T-helper 17 cell (primary cell): Measurements from ENCODE around the gene ASXL1. TPM values are rescaled to one million over a fixed set of nuclear protein-coding genes. Genes with fewer than 3 reads are reported as not detected.

Experiments
- ATAC-seq: fragments of 150-1000 bp; cut with Tn5 transposase; 2 replicates; pipeline ENCODE4 v1.10.0; 2021; ENCODE audit warnings: mild to moderate bottlenecking, moderate library complexity
- DNase-seq, 3 donors: peaks; one replicate each; pipeline versions ENCODE4 v3.0.0 to v3.0.0-alpha.2; 2020 to 2021
- H3K9me3 ChIP-seq: one replicate; pipeline ENCODE4 v1.7.0; 2013; ENCODE audit warnings: low read length, mild to moderate bottlenecking; ENCODE audit not compliant: control insufficient read depth, poor library complexity, severe bottlenecking
- H3K27ac Mint-ChIP-seq: one replicate; pipeline ENCODE4 v1.8.0; 2022; ENCODE audit warnings: mild to moderate bottlenecking, moderate library complexity, mixed read lengths
- H3K27me3 Mint-ChIP-seq: one replicate; pipeline ENCODE4 v1.8.0; 2022; ENCODE audit warnings: mixed read lengths
- H3K36me3 Mint-ChIP-seq: one replicate; pipeline ENCODE4 v1.8.0; 2022; ENCODE audit warnings: low read depth, mixed read lengths
- H3K4me1 Mint-ChIP-seq: one replicate; pipeline ENCODE4 v1.8.0; 2022; ENCODE audit warnings: mild to moderate bottlenecking, mixed read lengths
- H3K4me3 Mint-ChIP-seq: one replicate; pipeline ENCODE4 v1.8.0; 2022; ENCODE audit warnings: mild to moderate bottlenecking, moderate library complexity, mixed read lengths
- total RNA-seq, 4 donors: library from RNA in 2 of 4; stranded (reverse) in 2 of 4; gene quantifications; one replicate each; pipeline ENCODE4 v1.2.3 and lab custom pipeline; 2022 to 2026

The ASXL1 gene
- total RNA-seq, 2 donors from 2014 or later: 198 to 207 TPM

DNA sequence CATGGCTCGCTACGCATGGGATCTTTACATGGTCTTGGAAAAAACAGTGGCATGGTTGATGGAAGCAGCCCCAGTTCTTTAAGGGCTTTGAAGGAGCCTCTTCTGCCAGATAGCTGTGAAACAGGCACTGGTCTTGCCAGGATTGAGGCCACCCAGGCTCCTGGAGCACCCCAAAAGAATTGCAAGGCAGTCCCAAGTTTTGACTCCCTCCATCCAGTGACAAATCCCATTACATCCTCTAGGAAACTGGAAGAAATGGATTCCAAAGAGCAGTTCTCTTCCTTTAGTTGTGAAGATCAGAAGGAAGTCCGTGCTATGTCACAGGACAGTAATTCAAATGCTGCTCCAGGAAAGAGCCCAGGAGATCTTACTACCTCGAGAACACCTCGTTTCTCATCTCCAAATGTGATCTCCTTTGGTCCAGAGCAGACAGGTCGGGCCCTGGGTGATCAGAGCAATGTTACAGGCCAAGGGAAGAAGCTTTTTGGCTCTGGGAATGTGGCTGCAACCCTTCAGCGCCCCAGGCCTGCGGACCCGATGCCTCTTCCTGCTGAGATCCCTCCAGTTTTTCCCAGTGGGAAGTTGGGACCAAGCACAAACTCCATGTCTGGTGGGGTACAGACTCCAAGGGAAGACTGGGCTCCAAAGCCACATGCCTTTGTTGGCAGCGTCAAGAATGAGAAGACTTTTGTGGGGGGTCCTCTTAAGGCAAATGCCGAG is 78.2 kb downstream of the ASXL1 start:
- Mint-ChIP-seq H3K4me3 (peak overlapping the region; percentile 52), H3K36me3 (peaks cover 11% of the 10 kb centered on the region), H3K27me3 (no peaks in the 10 kb centered on the region), H3K4me1 (peaks cover 15% of the 10 kb centered on the region), H3K27ac (no peak overlapping the region)
- no peak for ATAC-seq
- H3K9me3 ChIP-seq: no peaks in the 10 kb centered on the region
- DNase-seq: no peak

DNA sequence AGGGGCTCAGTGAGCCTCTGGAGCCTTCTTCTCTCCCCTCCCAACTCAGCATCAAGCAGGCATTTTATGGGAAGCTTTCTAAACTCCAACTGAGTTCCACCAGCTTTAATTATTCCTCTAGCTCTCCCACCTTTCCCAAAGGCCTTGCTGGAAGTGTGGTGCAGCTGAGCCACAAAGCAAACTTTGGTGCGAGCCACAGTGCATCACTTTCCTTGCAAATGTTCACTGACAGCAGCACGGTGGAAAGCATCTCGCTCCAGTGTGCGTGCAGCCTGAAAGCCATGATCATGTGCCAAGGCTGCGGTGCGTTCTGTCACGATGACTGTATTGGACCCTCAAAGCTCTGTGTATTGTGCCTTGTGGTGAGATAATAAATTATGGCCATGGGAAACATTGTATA is 78.8 kb downstream of the ASXL1 start:
- ATAC-seq (no peak), DNase-seq (no peak)
- H3K4me1 Mint-ChIP-seq: peaks cover 18% of the 10 kb centered on the region
- H3K4me3 Mint-ChIP-seq: no peak overlapping the region
- H3K27ac Mint-ChIP-seq: no peak overlapping the region
- H3K9me3 ChIP-seq: no peaks in the 10 kb centered on the region
- H3K36me3 Mint-ChIP-seq: peaks cover 11% of the 10 kb centered on the region
- H3K27me3 Mint-ChIP-seq: no peaks in the 10 kb centered on the region

DNA sequence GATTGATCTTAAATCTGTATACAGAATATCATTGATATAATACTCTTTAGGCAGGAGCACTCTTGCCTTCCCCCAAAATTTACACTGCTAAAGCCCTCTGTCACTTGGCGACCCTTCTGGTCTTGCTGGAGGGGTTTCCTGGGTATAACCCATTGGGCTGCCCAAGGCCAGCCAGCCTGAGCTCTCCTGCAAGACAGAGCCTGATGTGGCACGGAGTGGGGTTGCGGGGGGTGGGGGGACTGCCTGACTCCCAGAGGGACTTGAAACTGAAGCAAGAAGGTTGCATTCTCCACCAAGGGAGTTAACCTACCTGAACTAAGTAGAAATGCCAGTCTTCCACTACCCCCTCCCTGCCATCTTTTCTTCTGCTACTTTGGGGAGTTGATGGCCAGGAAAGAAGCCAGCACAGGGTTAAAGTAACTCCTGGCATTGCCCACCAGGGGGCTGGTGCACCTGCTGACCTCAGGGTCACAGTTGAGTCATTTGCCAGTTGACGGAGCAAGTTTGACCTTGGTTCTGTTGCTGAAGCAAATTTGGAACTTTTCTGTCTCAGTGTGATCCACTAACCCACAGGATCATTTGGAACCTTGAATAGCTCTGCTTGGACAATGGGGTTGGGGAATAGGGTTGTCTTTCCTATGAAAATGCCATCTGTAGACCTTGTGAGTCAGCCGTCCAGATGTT is 79.4 kb downstream of the ASXL1 start:
- Mint-ChIP-seq H3K27ac (peak overlapping the region; percentile 37), H3K4me1 (peaks cover 17% of the 10 kb centered on the region), H3K36me3 (peaks cover 10% of the 10 kb centered on the region), H3K4me3 (no peak overlapping the region), H3K27me3 (no peaks in the 10 kb centered on the region)
- DNase-seq (no peak), ATAC-seq (no peak)
- no peaks in the 10 kb centered on the region for H3K9me3 ChIP-seq

DNA sequence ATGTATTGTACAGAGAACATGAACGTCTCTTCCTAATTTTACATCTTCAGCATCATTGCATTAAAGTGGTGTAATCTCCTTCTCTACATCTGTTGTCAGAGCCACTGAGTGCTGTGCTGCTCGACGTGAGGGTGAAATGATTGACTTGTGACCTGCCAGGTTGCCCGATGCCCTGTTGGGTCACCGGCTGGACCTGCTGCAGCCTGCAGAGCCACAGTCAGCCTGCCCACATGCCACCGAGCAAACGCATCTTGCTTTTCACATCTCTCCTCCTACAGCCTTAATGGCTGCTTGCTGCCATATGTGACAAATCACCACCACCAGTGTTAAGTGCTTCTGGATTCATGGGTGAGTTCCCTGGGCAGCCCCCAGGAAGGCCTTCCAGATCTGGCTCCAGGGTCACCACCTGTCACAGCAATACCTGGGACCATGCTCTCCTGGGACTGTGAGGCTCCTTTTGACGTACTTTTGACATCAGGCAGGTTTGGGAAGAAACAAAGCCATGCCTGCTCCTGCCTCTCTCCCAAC is 80.3 kb downstream of the ASXL1 start:
- H3K4me1 Mint-ChIP-seq: peaks cover 19% of the 10 kb centered on the region
- H3K36me3 Mint-ChIP-seq: peaks cover 5% of the 10 kb centered on the region
- peak in 1 of 3 donors; percentile 5 for DNase-seq
- H3K4me3 Mint-ChIP-seq: no peak overlapping the region
- H3K9me3 ChIP-seq: no peaks in the 10 kb centered on the region
- no peak for ATAC-seq
- no peaks in the 10 kb centered on the region for H3K27me3 Mint-ChIP-seq
- peak overlapping the region; percentile 61 for H3K27ac Mint-ChIP-seq

DNA sequence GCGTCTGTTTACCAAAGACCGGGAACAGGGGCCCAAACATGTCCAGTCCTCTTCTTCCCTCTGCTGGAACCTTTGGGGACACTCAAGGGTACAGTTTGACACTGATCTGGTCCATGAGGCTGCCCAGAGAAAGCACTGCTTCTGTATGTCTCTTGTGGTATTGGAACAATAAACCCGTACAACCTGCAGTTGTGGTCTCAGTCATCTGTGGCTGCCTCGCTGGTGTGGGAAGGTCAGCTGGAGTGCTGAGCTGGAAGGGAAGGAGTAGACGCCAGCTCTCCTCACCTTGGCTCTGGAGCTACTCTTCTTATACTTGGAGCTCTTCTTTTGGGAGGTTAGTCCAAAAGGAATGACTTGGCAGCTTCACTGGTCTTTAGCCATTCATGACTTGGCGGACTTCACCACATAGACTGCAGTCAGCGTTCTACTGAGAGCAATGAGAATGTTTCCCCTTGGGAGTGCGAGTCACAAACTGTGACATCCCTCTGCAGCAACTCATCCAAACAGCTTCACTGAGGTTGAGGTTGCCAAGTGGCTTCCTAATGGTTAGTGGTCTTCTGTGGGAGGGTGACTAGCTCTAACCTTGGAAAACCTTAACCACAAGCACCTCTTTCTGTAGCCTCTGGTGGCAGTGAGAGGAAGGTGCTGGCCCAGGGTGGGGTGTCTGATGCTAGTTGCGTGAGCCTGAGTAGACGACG is 81.2 kb downstream of the ASXL1 start:
- Mint-ChIP-seq H3K4me3 (no peak overlapping the region), H3K36me3 (peaks cover 5% of the 10 kb centered on the region), H3K27ac (no peak overlapping the region), H3K27me3 (no peaks in the 10 kb centered on the region), H3K4me1 (peaks cover 23% of the 10 kb centered on the region)
- no peaks in the 10 kb centered on the region for H3K9me3 ChIP-seq
- ATAC-seq (peak; percentile 17), DNase-seq (peak in 1 of 3 donors; percentile 1)

DNA sequence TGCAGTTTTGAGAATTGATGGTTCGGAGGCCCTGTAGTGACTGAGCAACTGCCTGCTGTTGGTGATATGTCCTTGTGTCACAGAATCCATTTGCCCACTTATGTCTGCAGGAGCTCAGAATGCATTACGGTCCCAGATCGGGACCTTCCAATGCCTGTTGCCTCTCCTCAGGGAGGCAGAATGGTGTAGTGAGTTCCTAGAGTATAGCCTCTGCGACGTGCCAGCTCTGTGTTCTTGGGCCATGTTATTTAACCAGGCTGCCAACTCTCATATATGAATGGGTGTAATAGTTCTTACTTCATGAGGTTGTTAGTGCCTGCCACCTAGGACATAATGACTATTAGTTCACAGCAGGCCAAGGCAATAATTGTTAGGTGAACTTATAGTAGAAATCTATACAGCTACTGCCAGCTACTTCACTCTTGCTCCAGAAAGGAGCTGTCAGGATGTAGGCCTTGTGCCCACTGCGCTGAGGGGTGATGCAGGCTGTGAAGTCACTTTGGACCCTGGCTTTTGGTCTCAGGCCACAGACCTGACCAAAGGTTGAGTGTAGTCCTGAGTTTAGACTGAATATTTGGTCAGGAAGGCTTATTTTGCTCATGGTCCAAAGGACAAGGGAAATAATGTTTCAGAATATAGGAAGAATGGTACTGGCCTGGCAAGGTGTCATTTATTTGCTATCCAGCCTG is 82.1 kb downstream of the ASXL1 start:
- Mint-ChIP-seq H3K27ac (peak overlapping the region; percentile 75), H3K36me3 (peaks cover 5% of the 10 kb centered on the region), H3K4me3 (no peak overlapping the region), H3K4me1 (peaks cover 25% of the 10 kb centered on the region), H3K27me3 (no peaks in the 10 kb centered on the region)
- DNase-seq (peak in 1 of 3 donors; percentile 3), ATAC-seq (no peak)
- H3K9me3 ChIP-seq: no peaks in the 10 kb centered on the region

DNA sequence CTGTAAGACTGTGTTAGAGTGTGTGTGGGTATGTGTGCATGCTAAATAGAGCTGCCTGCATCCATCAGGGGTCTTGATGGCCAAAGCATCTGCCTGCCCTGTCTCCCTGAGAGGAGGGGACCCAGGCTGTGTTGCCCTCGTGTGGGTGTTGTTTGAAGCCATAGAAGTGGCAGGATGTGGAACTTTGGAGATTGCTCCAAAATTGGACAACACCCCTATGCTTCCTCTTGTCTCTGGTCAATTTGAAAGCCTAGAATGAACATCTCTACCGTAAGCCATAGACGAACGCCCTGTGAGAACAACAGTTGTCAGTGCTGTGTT is 82.6 kb downstream of the ASXL1 start:
- Mint-ChIP-seq H3K27ac (peak overlapping the region; percentile 75), H3K36me3 (peaks cover 7% of the 10 kb centered on the region), H3K27me3 (no peaks in the 10 kb centered on the region)

DNA sequence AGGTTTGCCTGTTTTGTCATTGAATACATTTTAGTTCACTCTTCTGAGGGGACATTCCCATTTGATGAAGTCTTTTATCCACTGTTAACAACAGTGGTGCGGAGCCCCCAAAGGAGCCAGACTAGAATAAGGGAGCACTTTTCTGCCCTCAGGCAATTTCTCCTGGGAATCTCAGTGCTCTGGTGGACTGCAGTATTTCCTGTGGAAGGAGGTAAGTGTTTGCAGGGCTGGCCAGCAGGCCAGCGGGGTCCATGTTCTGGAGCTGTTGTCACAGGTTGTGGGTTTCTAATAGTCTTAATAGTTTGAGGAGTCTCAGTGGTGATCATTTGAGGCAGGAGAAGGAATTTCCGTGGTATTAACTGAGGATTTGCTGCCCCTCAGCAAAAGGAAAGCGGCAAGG is 83.5 kb downstream of the ASXL1 start:
- H3K27me3 Mint-ChIP-seq: no peaks in the 10 kb centered on the region
- H3K9me3 ChIP-seq: no peaks in the 10 kb centered on the region
- no peak overlapping the region for H3K4me3 Mint-ChIP-seq
- DNase-seq (no peak), ATAC-seq (no peak)
- H3K4me1 Mint-ChIP-seq: peaks cover 32% of the 10 kb centered on the region
- peak overlapping the region; percentile 37 for H3K27ac Mint-ChIP-seq
- H3K36me3 Mint-ChIP-seq: peaks cover 7% of the 10 kb centered on the region

More for the DNA sequence above, 82.6 kb downstream of the ASXL1 start:
- ATAC-seq (no peak), DNase-seq (no peak)
- H3K9me3 ChIP-seq: no peaks in the 10 kb centered on the region
- peaks cover 30% of the 10 kb centered on the region for H3K4me1 Mint-ChIP-seq
- no peak overlapping the region for H3K4me3 Mint-ChIP-seq

DNA sequence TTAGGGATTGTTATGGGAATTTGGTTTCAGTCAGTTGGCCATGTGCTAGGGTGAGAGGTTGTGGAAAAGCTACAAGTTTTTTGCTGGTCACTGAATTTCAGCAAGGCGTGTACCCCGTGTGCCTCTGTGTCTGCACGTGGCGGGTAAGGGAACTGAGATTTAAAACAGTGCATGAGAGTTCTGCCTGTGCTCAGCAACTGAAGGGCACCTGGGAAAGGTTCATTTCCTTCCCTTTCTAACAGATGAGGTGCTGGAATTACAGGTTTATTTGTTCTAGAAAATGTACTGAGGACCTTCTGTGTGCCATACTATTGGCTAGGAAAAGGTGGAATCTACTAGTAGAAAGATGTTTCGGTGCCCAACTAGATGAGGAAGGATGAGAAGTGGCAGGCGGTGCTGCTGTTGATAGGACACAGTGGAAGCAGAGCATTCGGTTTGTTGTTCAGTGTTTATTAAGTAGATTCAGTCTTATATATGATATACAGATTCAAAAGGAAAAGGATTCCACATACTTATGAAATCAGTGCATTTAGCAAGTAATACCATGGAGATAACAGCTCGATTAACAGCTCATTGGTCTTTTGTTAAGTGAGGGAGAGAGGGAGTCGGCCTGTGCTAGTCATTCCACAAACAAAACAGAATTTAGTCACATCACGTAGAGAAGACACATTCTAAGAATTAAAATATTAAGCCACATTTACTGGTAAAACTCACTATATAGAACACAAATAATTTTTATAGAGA is 84.7 kb downstream of the ASXL1 start:
- H3K27ac Mint-ChIP-seq: peak overlapping the region; percentile 93
- H3K4me1 Mint-ChIP-seq: peaks cover 33% of the 10 kb centered on the region
- DNase-seq: no peak
- no peak overlapping the region for H3K4me3 Mint-ChIP-seq
- no peak for ATAC-seq
- peaks cover 7% of the 10 kb centered on the region for H3K36me3 Mint-ChIP-seq
- H3K27me3 Mint-ChIP-seq: no peaks in the 10 kb centered on the region
- no peaks in the 10 kb centered on the region for H3K9me3 ChIP-seq

DNA sequence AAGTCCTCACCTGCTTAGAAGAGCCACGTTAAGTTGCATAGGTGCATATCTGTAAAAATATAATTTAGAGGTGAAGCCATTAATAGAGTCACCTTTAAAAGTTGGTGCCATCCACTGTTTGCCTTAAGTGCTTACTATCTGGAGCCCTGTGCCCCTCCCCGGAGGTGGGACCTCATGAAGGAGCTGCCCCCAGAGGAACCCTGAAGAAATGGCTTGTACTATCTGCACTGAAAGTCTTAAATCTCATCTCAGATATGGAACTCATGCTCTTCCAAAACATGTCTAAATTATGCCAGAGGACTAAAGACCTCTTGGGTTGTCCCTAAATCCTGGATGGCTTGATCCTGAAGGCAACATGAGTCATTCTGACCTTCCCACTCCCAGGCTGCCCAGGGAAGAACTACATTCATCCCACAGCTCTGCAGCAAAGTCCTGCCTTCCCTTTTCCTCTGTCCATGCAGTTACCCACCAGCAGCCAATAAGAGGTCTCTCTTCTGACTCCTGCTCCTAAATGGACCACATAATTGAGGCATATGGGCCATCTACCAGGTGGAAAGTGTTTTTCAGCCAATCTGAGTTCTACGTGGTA is 85.3 kb downstream of the ASXL1 start:
- ATAC-seq (peak; percentile 26), DNase-seq (no peak)
- peak overlapping the region; percentile 93 for H3K27ac Mint-ChIP-seq
- H3K27me3 Mint-ChIP-seq: no peaks in the 10 kb centered on the region
- peaks cover 33% of the 10 kb centered on the region for H3K4me1 Mint-ChIP-seq
- H3K4me3 Mint-ChIP-seq: no peak overlapping the region
- peaks cover 5% of the 10 kb centered on the region for H3K36me3 Mint-ChIP-seq
- H3K9me3 ChIP-seq: no peaks in the 10 kb centered on the region

DNA sequence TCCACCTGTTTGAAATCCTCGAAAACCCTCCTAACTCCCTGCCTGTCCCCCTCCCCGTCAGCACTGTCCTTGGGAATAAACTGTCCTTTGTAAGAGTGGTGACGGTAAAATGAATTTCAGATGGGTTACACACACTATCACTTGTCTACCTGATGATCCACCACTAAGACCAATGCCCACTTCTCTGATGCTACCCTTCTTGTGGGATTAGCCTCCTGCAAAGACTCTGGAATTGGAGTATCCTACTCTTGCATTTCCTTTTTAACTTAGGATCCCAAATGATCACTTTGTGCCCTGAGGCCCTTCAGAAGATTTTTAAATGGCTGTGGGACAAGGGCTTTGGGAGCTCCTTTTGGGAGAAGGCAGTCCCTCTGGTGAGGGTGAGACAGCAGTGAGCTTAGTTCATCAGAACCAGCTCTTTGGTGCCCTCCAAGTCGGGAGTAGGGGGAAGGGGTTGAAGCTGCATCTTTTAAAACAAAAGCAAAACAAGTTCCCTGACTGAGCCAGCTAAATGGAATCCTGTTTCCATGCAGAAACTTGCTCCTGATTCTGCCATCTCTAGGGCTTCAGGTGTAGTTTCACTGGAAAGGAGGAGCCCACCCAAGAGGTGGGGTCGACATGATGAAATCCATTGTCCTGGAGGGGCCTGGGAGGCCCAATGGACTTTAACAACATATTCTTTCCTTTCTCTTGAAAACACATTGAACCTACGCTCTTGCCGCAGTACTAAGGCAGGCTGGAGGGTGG is 86.5 kb downstream of the ASXL1 start:
- H3K27me3 Mint-ChIP-seq: no peaks in the 10 kb centered on the region
- H3K4me3 Mint-ChIP-seq: no peak overlapping the region
- no peaks in the 10 kb centered on the region for H3K9me3 ChIP-seq
- ATAC-seq (no peak), DNase-seq (no peak)
- H3K36me3 Mint-ChIP-seq: peaks cover 3% of the 10 kb centered on the region
- peak overlapping the region; percentile 93 for H3K27ac Mint-ChIP-seq
- peaks cover 32% of the 10 kb centered on the region for H3K4me1 Mint-ChIP-seq
